GM23338 (cell line): ENCODE measurements around the gene SCLY. TPM values are rescaled to one million over a fixed set of nuclear protein-coding genes. Genes with fewer than 3 reads are reported as not detected.

Experiments
- ATAC-seq: fragments of 200-7000 bp; cut with Tn5 transposase; 3 replicates; pipeline ENCODE4 v1.9.1; 2020
- DNase-seq: peaks from one replicate; pipeline ENCODE4 v3.0.0-alpha.2; 2015; ENCODE audit warnings: low spot score
- H2AFZ ChIP-seq: fragments of 200-600 bp; sonication (generic); 2 replicates; pipeline ENCODE4 v1.8.0; 2016; ENCODE audit warnings: antibody characterized with exemption, mild to moderate bottlenecking, moderate library complexity
- H3F3A ChIP-seq: fragments of 200-600 bp; sonication (generic); replicated peaks from 2 replicates; pipeline ENCODE4 v1.8.0; 2017; ENCODE audit warnings: antibody characterized with exemption, mixed run types, low read depth
- H3K27ac ChIP-seq: fragments of 200-600 bp; sonication (generic); 2 replicates; pipeline ENCODE4 v1.6.1; 2016; ENCODE audit warnings: low read depth
- H3K27me3 ChIP-seq: fragments of 200-600 bp; sonication (generic); 2 replicates; pipeline ENCODE4 v1.8.0; 2016; ENCODE audit warnings: mild to moderate bottlenecking, mixed run types, moderate library complexity; ENCODE audit not compliant: insufficient read depth
- H3K36me3 ChIP-seq: fragments of 200-600 bp; sonication (generic); 2 replicates; pipeline ENCODE4 v1.8.0; 2016; ENCODE audit warnings: mild to moderate bottlenecking; ENCODE audit not compliant: insufficient read depth
- H3K4me1 ChIP-seq: fragments of 200-600 bp; sonication (generic); 2 replicates; pipeline ENCODE4 v1.8.0; 2016; ENCODE audit warnings: mild to moderate bottlenecking, moderate library complexity; ENCODE audit not compliant: insufficient read depth
- H3K4me2 ChIP-seq: fragments of 200-600 bp; sonication (generic); 2 replicates; pipeline ENCODE4 v1.7.1; 2017; ENCODE audit warnings: mixed run types
- H3K4me3 ChIP-seq: fragments of 200-600 bp; sonication (generic); 2 replicates; pipeline ENCODE4 v1.6.1; 2016; ENCODE audit warnings: mixed run types
- H3K79me2 ChIP-seq: fragments of 200-600 bp; sonication (generic); replicated peaks from 2 replicates; pipeline ENCODE4 v1.8.0; 2017; ENCODE audit warnings: mild to moderate bottlenecking; ENCODE audit not compliant: insufficient read depth
- H3K9me2 ChIP-seq: fragments of 200-600 bp; sonication (generic); 2 replicates; pipeline ENCODE4 v1.8.0; 2017; ENCODE audit not compliant: insufficient read depth
- H4K20me1 ChIP-seq: fragments of 200-600 bp; sonication (generic); replicated peaks from 2 replicates; pipeline ENCODE4 v1.8.0; 2017; ENCODE audit warnings: mild to moderate bottlenecking; ENCODE audit not compliant: insufficient read depth
- H3K27ac Mint-ChIP-seq: 2 replicates; pipeline ENCODE4 v1.8.0; 2020; ENCODE audit warnings: inconsistent platforms, mild to moderate bottlenecking, moderate library complexity, mixed read lengths
- H3K27me3 Mint-ChIP-seq: 3 replicates; pipeline ENCODE4 v1.8.0; 2022; ENCODE audit warnings: low read depth, mild to moderate bottlenecking, moderate library complexity, mixed read lengths, inconsistent platforms; ENCODE audit not compliant: insufficient read depth, poor library complexity
- H3K36me3 Mint-ChIP-seq: 3 replicates; pipeline ENCODE4 v1.8.0; 2021; ENCODE audit warnings: low read depth, mild to moderate bottlenecking, inconsistent platforms, moderate library complexity, mixed read lengths
- H3K4me1 Mint-ChIP-seq: 3 replicates; pipeline ENCODE4 v1.8.0; 2020; ENCODE audit warnings: mild to moderate bottlenecking, inconsistent platforms, mixed read lengths
- H3K4me3 Mint-ChIP-seq: 3 replicates; pipeline ENCODE4 v1.8.0; 2021; ENCODE audit warnings: moderate library complexity, mild to moderate bottlenecking, inconsistent platforms, mixed read lengths
- H3K9me3 Mint-ChIP-seq: 3 replicates; pipeline ENCODE4 v1.8.0; 2020; ENCODE audit warnings: moderate library complexity, mild to moderate bottlenecking, inconsistent platforms, mixed read lengths
- CTCF ChIP-seq, 2 experiments: fragments of 200-600 bp in 1 of 2; sonication (generic) in 1 of 2; conservative IDR thresholded peaks; 2 replicates each; pipeline versions ENCODE4 v1.5.1 to v1.6.1; 2016 to 2017; ENCODE audit warnings: antibody characterized with exemption in 2 of 2, low read depth in 2 of 2, mild to moderate bottlenecking in 2 of 2, moderate library complexity in 1 of 2
- EZH2 ChIP-seq: fragments of 200-600 bp; sonication (generic); IDR thresholded peaks from one replicate; pipeline ENCODE4 v1.8.0; 2017; ENCODE audit warnings: antibody characterized with exemption, mild to moderate bottlenecking, low read depth; ENCODE audit not compliant: unreplicated experiment
- JUNB ChIP-seq: IDR thresholded peaks from one replicate; pipeline ENCODE4 v1.6.1; 2016; ENCODE audit warnings: antibody characterized with exemption; ENCODE audit not compliant: unreplicated experiment
- NANOG ChIP-seq: IDR thresholded peaks from 2 replicates; pipeline ENCODE4 v1.6.1; 2016; ENCODE audit warnings: antibody characterized with exemption, borderline replicate concordance
- POLR2AphosphoS5 ChIP-seq: IDR thresholded peaks from 2 replicates; pipeline ENCODE4 v1.6.1; 2016; ENCODE audit warnings: antibody characterized with exemption, low read depth
- REST ChIP-seq: IDR thresholded peaks from one replicate; pipeline ENCODE4 v1.6.1; 2018; ENCODE audit warnings: antibody characterized with exemption; ENCODE audit not compliant: unreplicated experiment
- STAT1 ChIP-seq: IDR thresholded peaks from one replicate; pipeline ENCODE4 v1.6.1; 2016; ENCODE audit warnings: antibody characterized with exemption; ENCODE audit not compliant: unreplicated experiment
- ZNF114 ChIP-seq: fragments of 250-450 bp; sonication (Bioruptor Pico); IDR thresholded peaks from 2 replicates; pipeline ENCODE4 v1.5.0; 2020; ENCODE audit warnings: mild to moderate bottlenecking, moderate library complexity
- ZNF331 ChIP-seq: fragments of 250-450 bp; sonication (Bioruptor Pico); IDR thresholded peaks from 2 replicates; pipeline ENCODE4 v1.5.0; 2020; ENCODE audit warnings: low read depth, mild to moderate bottlenecking, moderate library complexity
- ZNF462 ChIP-seq: fragments of 250-450 bp; sonication (Bioruptor Pico); IDR thresholded peaks from 2 replicates; pipeline ENCODE4 v1.5.0; 2020; ENCODE audit warnings: mild to moderate bottlenecking, moderate library complexity
- polyA plus RNA-seq: library from polyadenylated mRNA; unstranded; fragments of >200 nt; fragmentation: Nextera tagmentation; extraction: Ambion mirVana; gene quantifications from 2 replicates; pipeline ENCODE4 v1.2.1, GENCODE V29; 2016
- total RNA-seq: library from RNA; depleted of rRNA; stranded (reverse); fragments of >200 nt; shearing (Covaris generic); gene quantifications from 2 replicates; pipeline ENCODE4 v1.2.3, GENCODE V29; 2014

SCLY gene
- total and polyA plus RNA-seq, 2 experiments from 2014 or later, result 57.2 to 80.3 TPM

GRCh38 chr2:238145046-238145445 is 84.2 kb downstream of the SCLY start:
- H3K27ac Mint-ChIP-seq, result no peak overlapping the region

More at GRCh38 chr2:238145046-238145445, 84.2 kb downstream of the SCLY start:
- H3K9me3 Mint-ChIP-seq, result no peaks in the 10 kb centered on the region
- no peaks in the 10 kb centered on the region; the same call in 2 of the 3 replicates for H3K4me1 Mint-ChIP-seq
- H3K79me2 ChIP-seq, result no peaks in the 10 kb centered on the region
- H3K4me1 ChIP-seq, result no peaks in the 10 kb centered on the region
- ATAC-seq (no peak), DNase-seq (no peak)
- H3K27me3 Mint-ChIP-seq, result peaks cover 3% of the 10 kb centered on the region
- no peaks in the 10 kb centered on the region for H3F3A ChIP-seq
- H3K4me3 Mint-ChIP-seq, result no peak overlapping the region
- H3K4me3 ChIP-seq, result no peak overlapping the region
- H2AFZ ChIP-seq, result no peak overlapping the region
- no peak overlapping the region for H3K27ac ChIP-seq
- no peaks in the 10 kb centered on the region for H3K27me3 ChIP-seq
- H4K20me1 ChIP-seq, result no peaks in the 10 kb centered on the region
- no peaks in the 10 kb centered on the region for H3K36me3 ChIP-seq
- H3K9me2 ChIP-seq, result no peaks in the 10 kb centered on the region
- H3K4me2 ChIP-seq, result no peak overlapping the region
- no peak for TF ChIP-seq NANOG
- TF ChIP-seq CTCF (conservative IDR thresholded peaks at IDR 0.05; ENCODE audit: low read depth in 2 of 2), result no peak
- no peak for TF ChIP-seq POLR2AphosphoS5
- no peak for TF ChIP-seq ZNF331
- no peak for TF ChIP-seq ZNF114 (CRISPR knock-in tag)
- no peak for TF ChIP-seq JUNB
- TF ChIP-seq STAT1, result no peak
- TF ChIP-seq EZH2, result no peak
- TF ChIP-seq ZNF462 (CRISPR knock-in tag), result no peak
- TF ChIP-seq REST, result no peak
- H3K36me3 Mint-ChIP-seq, result no peaks in the 10 kb centered on the region
